CD4-positive, alpha-beta memory T cell (primary cell): ENCODE measurements around the gene ERCC1. TPM values are rescaled to one million over a fixed set of nuclear protein-coding genes. Genes with fewer than 3 reads are reported as not detected.

Source experiments
- microRNA-seq: library from miRNA; unstranded; fragments of <30 nt; microRNA quantifications from one replicate; pipeline ENCODE4 v1.2.0, GENCODE V29; 2021; ENCODE audit warnings: borderline replicate concordance, borderline number of aligned reads, borderline microRNAs expressed, mixed read lengths
- polyA plus RNA-seq, 2 donors: library from polyadenylated mRNA; unstranded; fragments of 300-500 nt; fragmentation: Illumina TruSeq; gene quantifications; one replicate each; pipeline ENCODE4 v1.2.3, GENCODE V29; 2021
- total RNA-seq, 2 experiments: library from RNA; stranded (reverse); gene quantifications; one replicate each; pipeline ENCODE4 v1.2.3, GENCODE V29; 2021

Gene ERCC1
- total and polyA plus RNA-seq, 4 experiments from 2014 or later: 36.2 to 46.9 (median 42.4) TPM

Small RNA genes within 50 kb of the gene (microRNA-seq; reads per million reads assigned to microRNA genes)
- gene MIR6088: not detected

Other genes with a start within 250 kb of the ERCC1 start
- gene TRAPPC6A, start 245.7 kb downstream of the ERCC1 start, total RNA-seq: 10 to 100 TPM; 49.1 to 51.9 TPM
- gene TRAPPC6A, start 245.7 kb downstream of the ERCC1 start, polyA plus RNA-seq: 100 to 1,000 TPM; 160 to 246 TPM
- 10 to 100 TPM; 26.5 to 29.9 TPM for gene BLOC1S3, start 245.1 kb downstream of the ERCC1 start, total RNA-seq
- gene BLOC1S3, start 245.1 kb downstream of the ERCC1 start, polyA plus RNA-seq: 10 to 100 TPM in 1 of 2 donors, 1 to 10 TPM in 1; 5.3 to 15.4 TPM
- not detected for gene EXOC3L2, start 178.5 kb downstream of the ERCC1 start, total RNA-seq
- gene EXOC3L2, start 178.5 kb downstream of the ERCC1 start, polyA plus RNA-seq: not detected
- 10 to 100 TPM; 24.3 to 25.2 TPM for gene MARK4, start 172.6 kb downstream of the ERCC1 start, total RNA-seq
- gene MARK4, start 172.6 kb downstream of the ERCC1 start, polyA plus RNA-seq: 1 to 10 TPM in 1 of 2 donors, under 1 TPM in 1; 0.11 to 1.7 TPM
- gene CKM, start 101.0 kb downstream of the ERCC1 start, total RNA-seq: not detected
- gene CKM, start 101.0 kb downstream of the ERCC1 start, polyA plus RNA-seq: not detected
- gene KLC3, start 83.2 kb downstream of the ERCC1 start, total RNA-seq: not detected
- not detected for gene KLC3, start 83.2 kb downstream of the ERCC1 start, polyA plus RNA-seq
- gene ERCC2, start 53.3 kb downstream of the ERCC1 start, total RNA-seq: 10 to 100 TPM; 17.9 to 19.3 TPM
- gene ERCC2, start 53.3 kb downstream of the ERCC1 start, polyA plus RNA-seq: 1 to 10 TPM; 5.1 to 9.2 TPM
- 10 to 100 TPM; 10.3 to 13.0 TPM for gene PPP1R13L, start 18.8 kb downstream of the ERCC1 start, total RNA-seq
- gene PPP1R13L, start 18.8 kb downstream of the ERCC1 start, polyA plus RNA-seq: under 1 TPM; 0.66 to 0.76 TPM
- gene POLR1G, start 17.3 kb downstream of the ERCC1 start, total RNA-seq: 1 to 10 TPM; 2.0 to 2.9 TPM
- gene POLR1G, start 17.3 kb downstream of the ERCC1 start, polyA plus RNA-seq: 1 to 10 TPM; 1.2 to 8.4 TPM
- gene FOSB, start 44.1 kb upstream of the ERCC1 start, total RNA-seq: 1 to 10 TPM; 4.2 to 4.7 TPM
- 10 to 100 TPM; 12.5 to 17.1 TPM for gene FOSB, start 44.1 kb upstream of the ERCC1 start, polyA plus RNA-seq
- gene RTN2, start 73.1 kb upstream of the ERCC1 start, total RNA-seq: 1 to 10 TPM in 1 of 2 experiments, under 1 TPM in 1; 0.14 to 1.1 TPM
- gene RTN2, start 73.1 kb upstream of the ERCC1 start, polyA plus RNA-seq: under 1 TPM in 1 of 2 donors, not detected in 1; 0.48 TPM
- 1 to 10 TPM; 5.8 to 7.9 TPM for gene PPM1N, start 74.5 kb upstream of the ERCC1 start, total RNA-seq
- gene PPM1N, start 74.5 kb upstream of the ERCC1 start, polyA plus RNA-seq: 1 to 10 TPM; 3.7 to 4.0 TPM
- 10 to 100 TPM; 89.8 to 92.8 TPM for gene VASP, start 83.6 kb upstream of the ERCC1 start, total RNA-seq
- gene VASP, start 83.6 kb upstream of the ERCC1 start, polyA plus RNA-seq: 10 to 100 TPM; 49.1 to 53.4 TPM
- gene OPA3, start 160.9 kb upstream of the ERCC1 start, total RNA-seq: 10 to 100 TPM in 1 of 2 experiments, 1 to 10 TPM in 1; 9.9 to 10.8 TPM
- 10 to 100 TPM in 1 of 2 donors, 1 to 10 TPM in 1; 4.4 to 12.9 TPM for gene OPA3, start 160.9 kb upstream of the ERCC1 start, polyA plus RNA-seq
- not detected for gene GPR4, start 178.3 kb upstream of the ERCC1 start, total RNA-seq
- gene GPR4, start 178.3 kb upstream of the ERCC1 start, polyA plus RNA-seq: not detected
- gene EML2, start 215.5 kb upstream of the ERCC1 start, total RNA-seq: 10 to 100 TPM; 76.7 to 78.0 TPM
- 10 to 100 TPM; 11.0 to 20.8 TPM for gene EML2, start 215.5 kb upstream of the ERCC1 start, polyA plus RNA-seq
- 1 to 10 TPM; 6.1 to 6.4 TPM for gene GIPR, start 244.3 kb upstream of the ERCC1 start, total RNA-seq
- gene GIPR, start 244.3 kb upstream of the ERCC1 start, polyA plus RNA-seq: under 1 TPM in 1 of 2 donors, not detected in 1; 0.12 TPM